Astrocyte (in vitro differentiated cells and primary cell): ENCODE results near the gene TWF1. TPM values are rescaled to one million over a fixed set of nuclear protein-coding genes. Genes with fewer than 3 reads are reported as not detected.
A peak's percentile ranks its signal among the peaks of the same experiment; 100 is the strongest.

Experiments
- DNase-seq: peaks from one replicate; pipeline ENCODE4 v3.0.0-alpha.2; 2010; ENCODE audit warnings: low read depth
- FAIRE-seq: peaks from 2 replicates; lab custom pipeline; 2011; peaks lifted over from hg19 to GRCh38; lab: Jason Lieb, UNC
- H2AFZ ChIP-seq: 2 replicates; pipeline ENCODE4 v1.6.0; 2012; ENCODE audit warnings: low read depth, low read length, inconsistent platforms
- H3K27ac ChIP-seq: 2 replicates; pipeline ENCODE4 v1.5.1; 2011; ENCODE audit warnings: low read depth, low read length, inconsistent platforms
- H3K27me3 ChIP-seq: 2 replicates; pipeline ENCODE4 v1.6.0; 2011; ENCODE audit warnings: low read length, inconsistent platforms; ENCODE audit not compliant: insufficient read depth
- H3K36me3 ChIP-seq: 2 replicates; pipeline ENCODE4 v1.5.1; 2011; ENCODE audit warnings: low read length, inconsistent platforms; ENCODE audit not compliant: insufficient read depth
- H3K4me1 ChIP-seq: 2 replicates; pipeline ENCODE4 v1.5.1; 2011; ENCODE audit warnings: low read length, inconsistent platforms; ENCODE audit not compliant: insufficient read depth
- H3K4me2 ChIP-seq: 2 replicates; pipeline ENCODE4 v1.6.0; 2012; ENCODE audit warnings: low read length, inconsistent platforms
- H3K4me3 ChIP-seq: 2 replicates; pipeline ENCODE4 v1.5.1; 2011; ENCODE audit warnings: low read depth, mild to moderate bottlenecking, low read length, inconsistent platforms; ENCODE audit not compliant: insufficient read depth
- H3K79me2 ChIP-seq: 2 replicates; pipeline ENCODE4 v1.6.0; 2012; ENCODE audit warnings: mild to moderate bottlenecking, low read length, inconsistent platforms; ENCODE audit not compliant: insufficient read depth
- H3K9ac ChIP-seq: 2 replicates; pipeline ENCODE4 v1.6.0; 2012; ENCODE audit warnings: mild to moderate bottlenecking, low read length, inconsistent platforms
- H3K9me3 ChIP-seq: 2 replicates; pipeline ENCODE4 v1.5.1; 2012; ENCODE audit warnings: low read depth, mild to moderate bottlenecking, low read length, inconsistent platforms; ENCODE audit not compliant: insufficient read depth
- H4K20me1 ChIP-seq: 2 replicates; pipeline ENCODE4 v1.6.0; 2012; ENCODE audit warnings: low read length, inconsistent platforms; ENCODE audit not compliant: insufficient read depth
- H3K27ac Mint-ChIP-seq: one replicate; pipeline ENCODE4 v1.8.0; 2021; ENCODE audit warnings: mild to moderate bottlenecking, mixed read lengths; ENCODE audit not compliant: unreplicated experiment
- H3K27me3 Mint-ChIP-seq: one replicate; pipeline ENCODE4 v1.8.0; 2021; ENCODE audit warnings: low read depth, mixed read lengths; ENCODE audit not compliant: unreplicated experiment
- H3K36me3 Mint-ChIP-seq: one replicate; pipeline ENCODE4 v1.8.0; 2021; ENCODE audit warnings: low read depth, mixed read lengths; ENCODE audit not compliant: unreplicated experiment
- H3K4me1 Mint-ChIP-seq: one replicate; pipeline ENCODE4 v1.8.0; 2021; ENCODE audit warnings: low read depth, mixed read lengths; ENCODE audit not compliant: unreplicated experiment
- H3K4me3 Mint-ChIP-seq: one replicate; pipeline ENCODE4 v1.8.0; 2021; ENCODE audit warnings: mild to moderate bottlenecking, moderate library complexity, mixed read lengths; ENCODE audit not compliant: unreplicated experiment
- H3K9me3 Mint-ChIP-seq: one replicate; pipeline ENCODE4 v1.8.0; 2021; ENCODE audit warnings: mild to moderate bottlenecking, mixed read lengths; ENCODE audit not compliant: unreplicated experiment
- CTCF ChIP-seq: IDR thresholded peaks from 2 replicates; pipeline ENCODE4 v1.5.1; 2011; ENCODE audit warnings: low read depth, mild to moderate bottlenecking, inconsistent platforms, low read length, moderate library complexity; ENCODE audit not compliant: insufficient read depth
- EZH2 ChIP-seq: IDR thresholded peaks from 2 replicates; pipeline ENCODE4 v1.6.1; 2012; ENCODE audit warnings: mild to moderate bottlenecking, low read length, inconsistent platforms; ENCODE audit not compliant: insufficient read depth
- total RNA-seq: library from RNA; stranded (reverse); gene quantifications from 2 replicates; pipeline ENCODE4 v1.2.1, GENCODE V29; 2021

The TWF1 gene
- total RNA-seq, 1 donor from 2014 or later = 105 TPM

DNA sequence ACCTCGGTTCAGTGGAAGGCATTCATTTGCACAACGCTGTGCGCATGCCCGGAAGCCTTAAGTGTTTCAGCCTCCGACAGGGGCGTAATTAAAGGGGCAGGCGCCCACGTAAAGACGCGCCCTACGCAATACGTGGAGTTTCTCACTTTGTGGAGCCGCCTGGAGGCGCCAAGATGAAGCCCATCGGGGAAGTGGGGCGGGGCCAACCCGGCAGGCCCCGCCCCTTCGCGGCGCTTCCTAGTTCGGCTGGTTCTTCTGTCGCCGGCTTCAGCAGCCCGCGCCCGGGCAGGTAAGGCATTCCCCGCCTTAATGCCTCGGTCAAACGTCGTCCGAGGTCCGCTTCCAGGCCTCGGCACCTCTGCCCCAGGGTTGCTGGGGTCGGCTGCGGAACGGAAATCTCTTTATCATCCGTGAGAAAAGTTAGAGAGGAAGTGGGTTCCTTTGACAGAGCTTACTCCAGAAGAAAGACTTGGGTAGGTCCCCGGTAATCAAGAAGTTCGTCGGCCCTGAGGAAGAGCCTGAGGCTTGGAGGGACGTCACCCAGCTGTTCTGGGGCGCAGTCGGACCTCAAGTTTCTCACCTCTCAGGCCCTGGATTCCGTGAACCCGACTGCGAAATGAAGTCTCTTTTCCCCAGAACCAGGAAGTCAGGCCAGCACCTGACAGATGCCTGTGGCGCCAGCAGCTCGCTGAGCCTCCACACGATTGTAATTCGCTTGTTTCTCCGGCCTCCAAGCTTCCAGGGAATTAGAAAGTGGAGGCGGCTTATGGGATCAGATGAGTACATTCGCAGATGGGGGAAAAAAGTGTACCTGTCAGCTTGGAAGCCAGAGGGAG, 47.2 kb downstream of the TWF1 start, which contains the start of the genes IRAK4 and PUS7L:
TSS of gene IRAK4 (plus strand) at position 224 of the 836 bp plus-strand sequence. CDS start 9,161 bp downstream, outside the sequence.
TSS of gene PUS7L (minus strand) at position 63 of the 836 bp plus-strand sequence. CDS start 3,545 bp downstream, outside the sequence.
- no peaks in the 10 kb centered on the region for H3K27me3 Mint-ChIP-seq
- H3K4me3 ChIP-seq = peak within 1 kb of the TSS; percentile 85
- peak within 1 kb of the TSS; percentile 81 for H2AFZ ChIP-seq
- H3K9me3 Mint-ChIP-seq = peaks cover 2% of the 10 kb centered on the region
- H3K9me3 ChIP-seq = no peaks in the 10 kb centered on the region
- H3K27me3 ChIP-seq = no peaks in the 10 kb centered on the region
- H3K4me2 ChIP-seq = peak within 1 kb of the TSS; percentile 85
- peaks cover 15% of the 10 kb centered on the region for H3K4me1 ChIP-seq
- H3K9ac ChIP-seq = peak within 1 kb of the TSS; percentile 90
- no peak for FAIRE-seq
- peak within 1 kb of the TSS; percentile 77 for H3K27ac ChIP-seq
- H3K36me3 Mint-ChIP-seq = peaks cover 2% of the 10 kb centered on the region
- peak within 1 kb of the TSS; percentile 93 for H3K27ac Mint-ChIP-seq
- H3K36me3 ChIP-seq = peaks cover 3% of the 10 kb centered on the region
- peak; percentile 34 for TF ChIP-seq CTCF
- TF ChIP-seq EZH2 = no peak
- peak within 1 kb of the TSS; percentile 92 for H3K4me3 Mint-ChIP-seq
- peaks cover 31% of the 10 kb centered on the region for H3K79me2 ChIP-seq
- H4K20me1 ChIP-seq = no peaks in the 10 kb centered on the region
- DNase-seq = peak; percentile 93
- H3K4me1 Mint-ChIP-seq = peaks cover 16% of the 10 kb centered on the region

- H3K9ac ChIP-seq = peak overlapping the region; percentile 90
- H3K36me3 ChIP-seq = peaks cover 3% of the 10 kb centered on the region
- H2AFZ ChIP-seq = peak overlapping the region; percentile 81
- no peaks in the 10 kb centered on the region for H4K20me1 ChIP-seq
- Mint-ChIP-seq H3K36me3 (peaks cover 2% of the 10 kb centered on the region), H3K27ac (peak overlapping the region; percentile 47), H3K9me3 (peaks cover 2% of the 10 kb centered on the region), H3K27me3 (no peaks in the 10 kb centered on the region), H3K4me3 (peak overlapping the region; percentile 92), H3K4me1 (peaks cover 13% of the 10 kb centered on the region)
- peak overlapping the region; percentile 77 for H3K27ac ChIP-seq
- H3K27me3 ChIP-seq = no peaks in the 10 kb centered on the region
- peaks cover 34% of the 10 kb centered on the region for H3K79me2 ChIP-seq
- peak overlapping the region; percentile 85 for H3K4me3 ChIP-seq
- TF ChIP-seq CTCF (no peak), EZH2 (no peak)
- DNase-seq = peak; percentile 32
- no peaks in the 10 kb centered on the region for H3K9me3 ChIP-seq
- H3K4me2 ChIP-seq = peak overlapping the region; percentile 85
- no peak for FAIRE-seq
- H3K4me1 ChIP-seq = peaks cover 15% of the 10 kb centered on the region
Observed at GRCh38 chr12:43758247-43758727, 47.8 kb downstream of the TWF1 start.
